ENCODE results near the gene CLEC16A.

Gene CLEC16A

GRCh38 chr16:10944249-10945064, at the start of gene CLEC16A:
Gene CLEC16A, plus strand, starts transcription at chr16:10944564. Its CDS starts 154 bp downstream, at chr16:10944718.
- peak; percentile 83 to 93 (median 88) for DNase-seq (ENCODE audit: low read depth in 3 of 3, low spot score in 1 of 3)

- DNase-seq (ENCODE audit: low read depth in 3 of 3, low spot score in 1 of 3), result no peak
Observed at GRCh38 chr16:10895053-10895946, 49.1 kb upstream of the CLEC16A start.

GRCh38 chr16:10896165-10896564, 48.2 kb upstream of the CLEC16A start:
- DNase-seq (ENCODE audit: low read depth in 3 of 3, low spot score in 1 of 3), result no peak

- DNase-seq (ENCODE audit: low read depth in 3 of 3, low spot score in 1 of 3), result no peak
Observed at GRCh38 chr16:10896723-10897122, 47.6 kb upstream of the CLEC16A start.

GRCh38 chr16:10897134-10897533, 47.2 kb upstream of the CLEC16A start:
- no peak for DNase-seq (ENCODE audit: low read depth in 3 of 3, low spot score in 1 of 3)

GRCh38 chr16:10902999-10903398, 41.4 kb upstream of the CLEC16A start:
- DNase-seq (ENCODE audit: low read depth in 3 of 3, low spot score in 1 of 3), result no peak

- DNase-seq (ENCODE audit: low read depth in 3 of 3, low spot score in 1 of 3), result no peak
Observed at GRCh38 chr16:10906482-10906881, 37.9 kb upstream of the CLEC16A start.

- no peak for DNase-seq (ENCODE audit: low read depth in 3 of 3, low spot score in 1 of 3)
Observed at GRCh38 chr16:10906914-10907756, 37.2 kb upstream of the CLEC16A start.

GRCh38 chr16:10907757-10908045, 36.7 kb upstream of the CLEC16A start:
- DNase-seq (ENCODE audit: low read depth in 3 of 3, low spot score in 1 of 3), result no peak

GRCh38 chr16:10911267-10911666, 33.1 kb upstream of the CLEC16A start:
- no peak for DNase-seq (ENCODE audit: low read depth in 3 of 3, low spot score in 1 of 3)

- no peak for DNase-seq (ENCODE audit: low read depth in 3 of 3, low spot score in 1 of 3)
Observed at GRCh38 chr16:10916534-10916933, 27.8 kb upstream of the CLEC16A start.

GRCh38 chr16:10918294-10919002, 25.9 kb upstream of the CLEC16A start:
- peak; percentile 46 to 77 (median 47) for DNase-seq (ENCODE audit: low read depth in 3 of 3, low spot score in 1 of 3)

GRCh38 chr16:10919003-10919351, 25.4 kb upstream of the CLEC16A start:
- DNase-seq (ENCODE audit: low read depth in 3 of 3, low spot score in 1 of 3), result no peak

GRCh38 chr16:10920726-10921427, 23.5 kb upstream of the CLEC16A start:
- DNase-seq (ENCODE audit: low read depth in 3 of 3, low spot score in 1 of 3), result no peak

- DNase-seq (ENCODE audit: low read depth in 3 of 3, low spot score in 1 of 3), result no peak
Observed at GRCh38 chr16:10921536-10922327, 22.6 kb upstream of the CLEC16A start.

GRCh38 chr16:10922328-10923145, 21.8 kb upstream of the CLEC16A start:
- DNase-seq (ENCODE audit: low read depth in 3 of 3, low spot score in 1 of 3), result no peak

GRCh38 chr16:10923146-10923649, 21.2 kb upstream of the CLEC16A start:
- no peak for DNase-seq (ENCODE audit: low read depth in 3 of 3, low spot score in 1 of 3)

- DNase-seq (ENCODE audit: low read depth in 3 of 3, low spot score in 1 of 3), result no peak
Observed at GRCh38 chr16:10923650-10924214, 20.6 kb upstream of the CLEC16A start.

All from stimulated activated CD4-positive, alpha-beta T cell treated with anti-CD3 and anti-CD28 coated beads, TNF-alpha, amount 100 ng/mL, for 1 hour (primary cell).